Measurements from ENCODE around the gene GHRHR. TPM values are rescaled to one million over a fixed set of nuclear protein-coding genes. Genes with fewer than 3 reads are reported as not detected.
A peak's percentile ranks its signal among the peaks of the same experiment; 100 is the strongest.

The GHRHR gene
- total and polyA plus RNA-seq, 11 donors, result not detected

DNA sequence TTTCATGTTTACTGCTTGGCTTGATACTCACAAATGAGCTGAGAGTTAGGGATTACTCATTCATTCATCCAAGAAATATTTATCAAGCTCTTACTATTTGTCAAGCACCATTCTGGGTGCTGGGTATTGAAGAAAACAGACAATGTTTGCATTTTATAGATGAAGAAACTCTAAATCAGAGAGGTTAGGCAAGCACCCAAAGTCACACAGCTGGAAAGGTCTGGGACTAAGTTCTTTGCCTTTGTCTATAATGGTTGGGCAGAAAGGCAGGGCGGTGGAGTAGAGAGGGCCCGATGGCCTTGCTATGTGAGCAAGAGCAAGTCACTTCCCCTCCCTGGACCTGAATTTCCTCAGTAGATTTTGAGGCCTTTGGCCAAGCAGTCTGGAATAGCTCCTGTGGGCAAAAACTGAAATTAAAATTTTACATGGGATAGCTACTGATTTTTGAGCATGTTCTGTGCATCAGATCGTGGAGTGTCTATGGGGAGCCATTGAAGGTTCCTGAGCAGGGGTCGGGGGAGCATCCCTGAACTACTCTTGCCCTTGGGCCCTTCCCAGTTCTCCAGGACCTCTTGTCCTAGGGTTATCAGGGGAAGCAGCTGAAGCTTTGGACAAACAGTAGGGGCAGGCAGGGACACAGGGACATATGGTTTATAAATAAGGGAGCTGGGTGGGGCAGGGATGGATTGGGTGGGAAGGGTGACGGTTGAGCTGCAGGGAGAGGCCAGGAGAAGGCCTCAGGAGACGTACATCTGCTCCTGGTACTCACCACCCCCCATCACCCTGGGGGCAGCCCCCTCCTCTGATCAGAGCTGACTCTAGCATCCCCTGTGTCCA lies 28.8 kb upstream of the GHRHR start:
- DNase-seq (peak in 2 of 5 donors; percentile 31 to 35), ATAC-seq (peak in 2 of 4 donors; percentile 19 to 43)
- Histone ChIP-seq H3K36me3 (no peaks in the 10 kb centered on the region), H3K4me1 (peaks cover 0 to 63% (median 33%) of the 10 kb centered on the region in 12 donors), H3K27me3 (no peaks in the 10 kb centered on the region), H3K9me3 (no peaks in the 10 kb centered on the region), H3K4me3 (no peak overlapping the region), H3K27ac (peak overlapping the region in 9 of 12 donors; percentile 7 to 58 (median 41))
- intact Hi-C loops (cut with DNase I), result loop anchor here in 5 of 10 donors (5.0 to 10.0 kb wide), 5 partner anchors 42 to 133 kb away; no protein-coding TSS in a partner anchor
- 49 to 66% (median 55%) methylated on average over 6 of the region's 6 CpGs for WGBS, 4 donors
- TF ChIP-seq, protein P1, sequence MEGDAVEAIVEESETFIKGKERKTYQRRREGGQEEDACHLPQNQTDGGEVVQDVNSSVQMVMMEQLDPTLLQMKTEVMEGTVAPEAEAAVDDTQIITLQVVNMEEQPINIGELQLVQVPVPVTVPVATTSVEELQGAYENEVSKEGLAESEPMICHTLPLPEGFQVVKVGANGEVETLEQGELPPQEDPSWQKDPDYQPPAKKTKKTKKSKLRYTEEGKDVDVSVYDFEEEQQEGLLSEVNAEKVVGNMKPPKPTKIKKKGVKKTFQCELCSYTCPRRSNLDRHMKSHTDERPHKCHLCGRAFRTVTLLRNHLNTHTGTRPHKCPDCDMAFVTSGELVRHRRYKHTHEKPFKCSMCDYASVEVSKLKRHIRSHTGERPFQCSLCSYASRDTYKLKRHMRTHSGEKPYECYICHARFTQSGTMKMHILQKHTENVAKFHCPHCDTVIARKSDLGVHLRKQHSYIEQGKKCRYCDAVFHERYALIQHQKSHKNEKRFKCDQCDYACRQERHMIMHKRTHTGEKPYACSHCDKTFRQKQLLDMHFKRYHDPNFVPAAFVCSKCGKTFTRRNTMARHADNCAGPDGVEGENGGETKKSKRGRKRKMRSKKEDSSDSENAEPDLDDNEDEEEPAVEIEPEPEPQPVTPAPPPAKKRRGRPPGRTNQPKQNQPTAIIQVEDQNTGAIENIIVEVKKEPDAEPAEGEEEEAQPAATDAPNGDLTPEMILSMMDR (IDR thresholded peaks at IDR 0.05), result no peak
- TF ChIP-seq POLR2A (IDR thresholded peaks at IDR 0.05), result no peak

- WGBS, 4 donors, result 89 to 94% (median 91%) methylated on average over 3 of the region's 3 CpGs
- Histone ChIP-seq H3K9me3 (no peaks in the 10 kb centered on the region), H3K36me3 (no peaks in the 10 kb centered on the region), H3K27me3 (no peaks in the 10 kb centered on the region), H3K27ac (peak overlapping the region in 2 of 12 donors; percentile 20 to 50), H3K4me3 (no peak overlapping the region), H3K4me1 (peaks cover 0 to 58% (median 32%) of the 10 kb centered on the region in 12 donors)
- ATAC-seq, result no peak
- no peak for DNase-seq
- TF ChIP-seq, protein P1 (IDR thresholded peaks at IDR 0.05), result no peak
- no peak for TF ChIP-seq POLR2A (IDR thresholded peaks at IDR 0.05)
- intact Hi-C loops (cut with DNase I), result loop anchor here in 4 of 10 donors (5.0 to 10.0 kb wide), 4 partner anchors 42 to 133 kb away; no protein-coding TSS in a partner anchor
Measured at GRCh38 chr7:30935569-30935877, 28.2 kb upstream of the GHRHR start.

- DNase-seq (peak in 1 of 5 donors; percentile 26), ATAC-seq (no peak)
- H3K9me3 ChIP-seq, result no peaks in the 10 kb centered on the region
- no peak overlapping the region for H3K27ac ChIP-seq
- peaks cover 0 to 45% (median 20%) of the 10 kb centered on the region in 12 donors for H3K4me1 ChIP-seq
- H3K4me3 ChIP-seq, result no peak overlapping the region
- no peaks in the 10 kb centered on the region for H3K27me3 ChIP-seq
- H3K36me3 ChIP-seq, result no peaks in the 10 kb centered on the region
- TF ChIP-seq, protein P1 (IDR thresholded peaks at IDR 0.05), result no peak
- TF ChIP-seq POLR2A (IDR thresholded peaks at IDR 0.05), result no peak
- intact Hi-C loops (cut with DNase I), result loop anchor here in 4 of 10 donors (5.0 to 10.0 kb wide), 4 partner anchors 41 to 134 kb away; no protein-coding TSS in a partner anchor
Measured at GRCh38 chr7:30936650-30937245, 27.0 kb upstream of the GHRHR start.

- Histone ChIP-seq H3K9me3 (no peaks in the 10 kb centered on the region), H3K27ac (no peak overlapping the region), H3K27me3 (no peaks in the 10 kb centered on the region), H3K4me1 (peaks cover 0 to 39% (median 17%) of the 10 kb centered on the region in 12 donors), H3K36me3 (no peaks in the 10 kb centered on the region), H3K4me3 (no peak overlapping the region)
- no peak for TF ChIP-seq POLR2A (IDR thresholded peaks at IDR 0.05)
- TF ChIP-seq, protein P1 (IDR thresholded peaks at IDR 0.05), result no peak
- intact Hi-C loops (cut with DNase I), result loop anchor here in 4 of 10 donors (5.0 to 10.0 kb wide), 4 partner anchors 40 to 135 kb away; no protein-coding TSS in a partner anchor
- DNase-seq (no peak), ATAC-seq (no peak)
- 35 to 47% (median 42%) methylated on average over 3 of the region's 3 CpGs for WGBS, 4 donors
Measured at GRCh38 chr7:30937416-30937815, 26.3 kb upstream of the GHRHR start.

Measured in heart left ventricle (tissue), 16 donors.